Lower leg skin (tissue), 3 donors: ENCODE data around the gene PATJ.

Experiments used
- POLR2A ChIP-seq, 2 donors: fragments of 450-650 bp; IDR thresholded peaks; one replicate each; pipeline ENCODE4 v1.6.1; 2016 to 2017; ENCODE audit warnings: antibody characterized with exemption in 2 of 2, mild to moderate bottlenecking in 1 of 2, moderate library complexity in 1 of 2
- TF ChIP-seq, protein P1 (sequence below), 3 donors: fragments of 450-650 bp; IDR thresholded peaks; one replicate each; pipeline ENCODE4 v1.5.1; 2016; ENCODE audit warnings: antibody characterized with exemption in 3 of 3, mild to moderate bottlenecking in 3 of 3, moderate library complexity in 2 of 3

DNA sequence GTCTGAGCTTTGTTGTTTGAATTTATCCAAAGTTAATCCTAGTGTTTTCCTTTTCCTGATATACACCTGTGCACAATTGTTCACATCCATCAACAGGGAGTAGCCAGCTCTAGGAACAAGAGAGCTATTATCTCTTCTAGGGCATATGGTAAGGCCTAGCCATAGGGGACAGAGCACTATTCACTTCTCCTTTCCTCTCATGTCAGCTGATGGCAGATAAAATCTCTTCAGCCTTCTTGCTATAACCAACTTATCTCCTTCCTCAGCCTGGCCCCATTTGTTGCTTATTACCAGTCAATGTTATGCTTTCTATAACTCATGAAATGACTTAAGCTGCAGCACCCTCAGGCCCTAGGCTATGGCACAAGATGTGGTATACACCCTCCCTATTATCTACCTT is 38.9 kb downstream of the PATJ start:
- TF ChIP-seq, protein P1, sequence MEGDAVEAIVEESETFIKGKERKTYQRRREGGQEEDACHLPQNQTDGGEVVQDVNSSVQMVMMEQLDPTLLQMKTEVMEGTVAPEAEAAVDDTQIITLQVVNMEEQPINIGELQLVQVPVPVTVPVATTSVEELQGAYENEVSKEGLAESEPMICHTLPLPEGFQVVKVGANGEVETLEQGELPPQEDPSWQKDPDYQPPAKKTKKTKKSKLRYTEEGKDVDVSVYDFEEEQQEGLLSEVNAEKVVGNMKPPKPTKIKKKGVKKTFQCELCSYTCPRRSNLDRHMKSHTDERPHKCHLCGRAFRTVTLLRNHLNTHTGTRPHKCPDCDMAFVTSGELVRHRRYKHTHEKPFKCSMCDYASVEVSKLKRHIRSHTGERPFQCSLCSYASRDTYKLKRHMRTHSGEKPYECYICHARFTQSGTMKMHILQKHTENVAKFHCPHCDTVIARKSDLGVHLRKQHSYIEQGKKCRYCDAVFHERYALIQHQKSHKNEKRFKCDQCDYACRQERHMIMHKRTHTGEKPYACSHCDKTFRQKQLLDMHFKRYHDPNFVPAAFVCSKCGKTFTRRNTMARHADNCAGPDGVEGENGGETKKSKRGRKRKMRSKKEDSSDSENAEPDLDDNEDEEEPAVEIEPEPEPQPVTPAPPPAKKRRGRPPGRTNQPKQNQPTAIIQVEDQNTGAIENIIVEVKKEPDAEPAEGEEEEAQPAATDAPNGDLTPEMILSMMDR (IDR thresholded peaks at IDR 0.05): no peak
- TF ChIP-seq POLR2A (IDR thresholded peaks at IDR 0.05): no peak
